GM18951 (cell line): Measurements from ENCODE around the gene IQCB1.
"Not testable (repeated sequence)": the region's sequence is repeated elsewhere in the genome, so short reads cannot be mapped to it uniquely, and the experiment has no call there.

Experiments used
- POLR2A ChIP-seq: IDR thresholded peaks from 4 replicates; pipeline ENCODE4 v1.6.1; 2011; ENCODE audit warnings: mild to moderate bottlenecking; ENCODE audit not compliant: insufficient read length, insufficient read depth; ENCODE audit errors: extremely low read depth
- in situ Hi-C: fragments of 300-500 bp; cut with MboI; formaldehyde crosslinking; loops from one replicate; pipeline ENCODE4 v1.12.0; 2022; ENCODE audit warnings: low sequenced_read_pairs, mixed read lengths, inconsistent platforms; ENCODE audit not compliant: unreplicated experiment

IQCB1 gene, protein sequence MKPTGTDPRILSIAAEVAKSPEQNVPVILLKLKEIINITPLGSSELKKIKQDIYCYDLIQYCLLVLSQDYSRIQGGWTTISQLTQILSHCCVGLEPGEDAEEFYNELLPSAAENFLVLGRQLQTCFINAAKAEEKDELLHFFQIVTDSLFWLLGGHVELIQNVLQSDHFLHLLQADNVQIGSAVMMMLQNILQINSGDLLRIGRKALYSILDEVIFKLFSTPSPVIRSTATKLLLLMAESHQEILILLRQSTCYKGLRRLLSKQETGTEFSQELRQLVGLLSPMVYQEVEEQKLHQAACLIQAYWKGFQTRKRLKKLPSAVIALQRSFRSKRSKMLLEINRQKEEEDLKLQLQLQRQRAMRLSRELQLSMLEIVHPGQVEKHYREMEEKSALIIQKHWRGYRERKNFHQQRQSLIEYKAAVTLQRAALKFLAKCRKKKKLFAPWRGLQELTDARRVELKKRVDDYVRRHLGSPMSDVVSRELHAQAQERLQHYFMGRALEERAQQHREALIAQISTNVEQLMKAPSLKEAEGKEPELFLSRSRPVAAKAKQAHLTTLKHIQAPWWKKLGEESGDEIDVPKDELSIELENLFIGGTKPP

DNA sequence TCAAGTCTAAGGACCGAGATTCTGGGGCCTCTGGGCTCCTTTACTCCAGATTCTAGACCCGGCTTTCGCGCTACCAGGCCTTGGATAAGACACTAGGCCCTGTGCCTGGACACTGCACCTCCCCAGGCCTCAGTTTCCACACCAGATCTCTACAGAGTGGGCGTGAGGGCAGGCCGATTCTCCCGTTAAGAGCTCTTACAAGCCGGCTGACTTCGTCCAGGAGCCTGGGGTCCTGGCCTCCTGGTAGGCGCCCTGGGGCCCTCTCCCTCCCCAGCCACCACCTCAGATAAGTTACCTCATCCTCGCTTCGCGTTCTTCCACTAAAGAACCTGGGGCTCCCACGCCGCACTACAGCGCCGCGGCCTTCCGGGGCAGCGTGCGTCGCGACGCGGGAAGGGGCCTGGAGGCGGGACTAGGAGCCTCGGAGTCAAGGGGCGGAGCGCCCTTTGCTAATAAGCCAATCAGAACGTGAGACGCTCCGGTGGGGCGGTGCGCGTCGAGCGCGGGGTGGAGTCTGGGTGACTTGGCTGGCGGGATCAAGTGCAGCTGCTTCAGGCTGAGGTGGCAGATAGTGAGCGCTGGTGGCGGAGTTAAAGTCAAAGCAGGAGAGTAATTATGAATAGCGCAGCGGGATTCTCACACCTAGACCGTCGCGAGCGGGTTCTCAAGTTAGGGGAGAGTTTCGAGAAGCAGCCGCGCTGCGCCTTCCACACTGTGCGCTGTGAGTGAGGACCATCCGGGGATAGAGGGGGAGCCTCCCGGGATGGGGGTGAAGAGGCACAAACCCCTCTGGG is at the start of gene IQCB1, which contains the start of gene EAF2:
Gene IQCB1 (minus strand): TSS at position 390 of the 794 bp plus-strand sequence. CDS start 6,100 bp downstream, outside the sequence.
Gene EAF2 (plus strand): TSS at position 539 of the 794 bp plus-strand sequence. CDS start 77 bp downstream, at position 616.
- in situ Hi-C loops, result no loop called here
- TF ChIP-seq POLR2A, result peak; percentile 97

DNA sequence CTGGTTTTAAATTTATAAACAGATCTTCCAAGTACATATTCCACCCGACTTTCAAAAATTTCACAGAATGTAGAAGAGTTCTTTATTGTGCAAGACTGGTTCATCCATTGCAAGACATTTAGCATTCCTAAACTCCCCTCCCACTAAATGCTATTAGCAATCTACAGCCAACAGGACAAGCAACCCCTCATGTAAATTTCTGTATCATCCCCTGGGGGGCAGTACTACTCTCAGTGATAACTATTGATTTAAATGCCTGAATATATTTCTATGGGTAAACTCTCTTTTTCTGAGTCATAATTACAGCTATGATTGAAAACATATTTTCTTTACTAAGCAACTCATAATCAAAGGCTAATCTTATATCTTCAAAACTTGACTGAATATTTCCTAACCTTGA is 48.6 kb upstream of the IQCB1 start:
- TF ChIP-seq POLR2A, result no peak
- in situ Hi-C loops, result no loop called here

DNA sequence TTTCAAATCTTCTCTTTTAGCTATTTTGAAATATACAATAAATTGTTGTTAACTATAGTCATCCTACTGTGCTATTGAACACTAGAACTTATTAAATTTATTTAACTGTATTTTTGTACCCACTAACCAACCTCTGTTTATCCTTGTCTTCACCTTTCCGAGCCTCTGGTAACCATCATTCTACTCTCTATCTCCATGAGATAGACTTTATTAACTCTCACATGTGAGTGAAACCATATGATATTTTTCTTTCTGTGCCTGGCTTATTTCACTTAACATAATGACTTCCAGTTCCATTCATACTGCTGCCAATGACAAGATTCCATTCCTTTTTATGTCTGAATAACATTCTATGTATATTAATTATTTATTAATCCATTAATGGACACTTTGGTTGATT is 43.6 kb upstream of the IQCB1 start:
- in situ Hi-C loops, result no loop called here
- no peak for TF ChIP-seq POLR2A

DNA sequence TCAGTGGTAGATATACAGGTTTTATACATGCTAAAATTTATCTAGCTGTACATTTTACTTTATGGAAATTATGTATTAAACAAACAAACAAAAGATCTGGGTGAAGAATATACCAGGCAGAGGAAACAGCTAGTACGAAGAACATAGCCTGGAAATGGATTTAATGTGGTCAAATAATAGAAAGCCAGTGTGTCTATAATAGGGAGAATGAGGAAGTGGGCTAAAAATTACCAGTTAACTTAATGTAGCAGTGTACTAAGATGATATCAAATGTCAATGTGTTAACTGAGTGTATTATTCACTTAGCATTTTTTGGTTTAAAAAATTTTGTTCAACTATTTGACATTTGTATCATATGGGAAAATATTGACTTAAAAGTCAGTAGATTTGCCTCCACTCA is 36.6 kb upstream of the IQCB1 start:
- in situ Hi-C loops, result no loop called here
- TF ChIP-seq POLR2A, result no peak

DNA sequence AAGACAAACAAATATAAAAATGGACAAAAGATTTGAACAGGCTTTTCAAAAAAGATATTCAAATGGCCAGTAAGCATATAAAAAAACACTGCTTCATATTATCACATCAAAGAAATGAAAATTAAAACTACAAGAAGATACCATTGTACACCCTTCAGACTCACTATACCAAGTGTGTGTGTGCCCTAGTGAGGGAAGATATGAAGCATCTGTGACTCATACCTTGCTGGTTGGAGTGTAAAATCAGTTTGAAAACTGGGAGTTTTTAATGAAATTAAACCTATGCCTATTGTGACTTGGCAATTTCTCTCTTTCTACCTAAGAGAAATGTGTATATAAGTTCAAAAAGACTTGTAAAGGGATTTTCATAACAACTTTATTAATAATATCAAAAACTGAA is 35.9 kb upstream of the IQCB1 start:
- TF ChIP-seq POLR2A, result no peak

DNA sequence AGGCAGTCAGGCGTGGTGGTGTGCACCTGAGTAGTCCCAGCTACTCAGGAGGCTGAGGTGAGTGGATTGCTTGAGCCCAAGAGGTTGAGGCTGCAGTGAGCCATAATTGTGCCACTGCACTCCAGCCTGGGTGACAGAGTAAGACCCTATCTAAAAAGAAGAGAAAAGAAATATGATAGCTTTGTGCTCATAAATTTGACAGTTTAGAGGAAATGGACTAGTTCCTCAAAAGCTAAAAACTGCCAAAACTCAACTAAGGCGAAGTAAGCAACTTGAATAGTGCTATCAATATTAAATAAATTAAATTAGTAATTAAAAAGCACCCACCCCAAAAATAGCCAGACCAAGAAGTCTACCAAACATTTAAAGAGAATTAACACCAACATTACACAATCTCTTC is 34.9 kb upstream of the IQCB1 start:
- in situ Hi-C loops, result no loop called here
- TF ChIP-seq POLR2A, result no peak

More for the DNA sequence above, 35.9 kb upstream of the IQCB1 start:
- in situ Hi-C loops, result no loop called here

DNA sequence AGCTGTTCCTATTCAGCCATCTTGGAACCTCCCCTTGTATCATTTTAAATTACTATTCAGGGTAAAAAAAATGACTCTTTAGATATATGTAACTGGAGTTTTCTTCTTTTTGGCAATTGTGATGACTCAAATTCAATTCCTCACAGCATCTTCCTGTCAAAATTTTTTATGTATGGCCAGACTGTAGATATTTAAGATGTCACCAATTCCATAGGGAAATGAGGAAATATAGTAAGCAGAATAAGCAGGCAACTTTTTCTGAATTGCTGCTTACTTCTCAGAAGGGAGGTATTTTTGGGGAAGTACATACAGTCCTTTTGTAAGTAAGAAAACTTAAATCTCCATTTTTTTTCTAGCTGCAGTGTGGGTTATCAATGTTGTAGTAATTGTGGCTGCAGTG is 28.9 kb upstream of the IQCB1 start:
- TF ChIP-seq POLR2A, result no peak
- in situ Hi-C loops, result no loop called here

DNA sequence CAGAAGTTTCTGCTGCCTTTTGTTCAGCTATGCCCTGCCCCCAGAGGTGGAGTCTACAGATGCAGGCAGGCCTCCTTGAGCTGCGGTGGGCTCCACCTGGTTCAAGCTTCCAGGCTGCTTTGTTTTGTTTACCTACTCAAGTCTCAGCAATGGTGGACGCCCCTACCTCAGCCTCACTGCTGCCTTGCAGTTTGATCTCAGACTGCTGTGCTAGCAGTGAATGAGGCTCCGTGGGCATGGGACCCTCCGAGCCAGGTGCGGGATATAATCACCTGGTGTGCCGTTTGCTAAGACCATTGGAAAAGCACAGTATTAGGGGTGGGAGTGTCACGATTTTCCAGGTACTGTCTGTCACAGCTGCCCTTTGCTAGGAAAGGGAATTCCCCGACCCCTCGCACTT is 28.4 kb upstream of the IQCB1 start:
- in situ Hi-C loops, result not testable (repeated sequence)

DNA sequence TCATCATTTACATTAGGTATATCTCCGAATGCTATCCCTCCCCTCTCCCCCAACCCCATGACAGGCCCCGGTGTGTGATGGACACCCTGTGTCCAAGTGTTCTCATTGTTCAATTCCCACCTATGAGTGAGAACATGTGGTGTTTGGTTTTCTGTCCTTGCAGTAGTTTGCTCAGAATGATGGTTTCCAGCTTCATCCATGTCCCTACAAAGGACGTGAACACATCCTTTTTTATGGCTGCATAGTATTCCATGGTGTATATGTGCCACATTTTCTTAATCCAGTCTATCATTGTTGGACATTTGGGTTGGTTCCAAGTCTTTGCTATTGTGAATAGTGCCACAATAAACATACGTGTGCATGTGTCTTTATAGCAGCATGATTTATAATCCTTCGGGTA is 22.9 kb upstream of the IQCB1 start:
- in situ Hi-C loops, result loop anchor here (5.0 kb wide), 1 partner anchor 665 kb away; no protein-coding TSS in a partner anchor

DNA sequence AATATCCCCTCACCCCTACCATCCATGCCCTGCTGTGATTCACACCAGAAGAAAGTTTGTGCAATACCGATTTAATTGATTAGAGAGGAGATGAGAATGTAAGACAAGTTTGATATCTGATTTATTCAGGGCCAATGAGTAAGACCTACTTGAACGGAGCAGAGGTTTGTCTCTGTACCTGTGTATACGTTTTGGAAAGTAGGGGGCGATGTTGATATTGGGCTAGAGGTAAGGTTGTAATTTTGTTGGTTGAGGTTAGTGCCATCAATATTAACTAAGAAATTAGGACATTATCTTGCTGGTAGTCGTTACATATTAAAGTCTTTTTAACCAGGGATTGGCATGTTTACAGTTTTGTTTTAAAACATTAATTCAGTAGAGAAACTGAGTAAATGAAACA is 20.7 kb upstream of the IQCB1 start:
- no peak for TF ChIP-seq POLR2A
- in situ Hi-C loops, result loop anchor here (5.0 kb wide), 1 partner anchor 663 kb away; no protein-coding TSS in a partner anchor

DNA sequence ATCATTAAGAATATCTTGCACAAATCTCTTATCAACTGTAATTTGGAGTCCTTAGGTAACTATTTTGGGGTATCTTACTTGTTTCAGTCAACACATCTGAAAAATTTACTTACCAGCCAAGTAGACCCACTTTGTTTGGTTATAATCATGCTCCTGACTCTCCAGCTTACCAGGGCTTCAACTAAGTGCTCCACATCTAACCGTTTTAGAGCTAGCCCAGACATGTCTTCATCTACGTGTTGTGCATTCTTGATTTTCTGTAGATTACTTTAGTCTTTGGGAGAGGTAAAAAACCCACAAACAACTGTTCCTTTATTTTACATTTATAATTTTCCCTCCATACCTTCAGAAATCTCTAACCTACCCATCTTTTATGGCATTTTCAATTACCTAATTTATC is 17.4 kb upstream of the IQCB1 start:
- TF ChIP-seq POLR2A, result no peak
- in situ Hi-C loops, result no loop called here

DNA sequence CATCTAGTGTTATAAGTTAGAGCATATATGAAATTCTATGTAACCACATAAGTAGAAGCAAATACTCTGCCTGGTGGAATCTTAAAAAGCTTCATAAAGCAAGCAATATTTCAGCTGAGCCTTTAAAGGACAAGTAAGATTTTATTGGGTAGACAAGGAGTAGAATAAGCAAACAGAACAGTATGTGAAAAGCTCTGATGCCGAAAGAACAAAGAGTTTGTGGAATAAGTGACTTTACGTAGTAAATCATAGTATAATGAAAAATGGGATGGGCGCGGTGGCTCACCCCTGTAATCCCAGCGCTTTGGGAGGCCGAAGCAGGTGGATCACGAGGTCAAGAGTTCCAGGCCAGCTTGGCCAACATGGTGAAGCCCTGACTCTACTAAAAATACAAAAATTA is 10.0 kb upstream of the IQCB1 start:
- no peak for TF ChIP-seq POLR2A
- in situ Hi-C loops, result no loop called here

DNA sequence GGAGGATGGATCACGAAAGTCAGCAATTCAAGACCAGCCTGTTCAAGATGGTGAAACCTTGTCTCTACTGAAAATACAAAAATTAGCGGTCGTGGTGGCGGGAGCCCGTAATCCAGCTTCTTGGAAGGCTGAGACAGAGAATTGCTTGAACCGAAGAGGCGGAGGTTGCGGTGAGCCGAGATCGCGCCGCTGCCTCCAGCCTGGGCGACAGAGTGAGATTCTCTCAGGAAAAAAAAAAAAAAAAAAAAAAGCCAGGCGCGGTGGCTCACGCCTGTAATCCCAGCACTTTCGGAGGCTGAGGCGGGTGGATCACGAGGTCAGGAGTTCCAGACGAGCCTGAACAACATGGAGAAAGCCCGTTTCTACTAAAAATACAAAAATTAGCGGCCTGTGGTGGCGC is 5.1 kb upstream of the IQCB1 start:
- no peak for TF ChIP-seq POLR2A
- in situ Hi-C loops, result no loop called here

DNA sequence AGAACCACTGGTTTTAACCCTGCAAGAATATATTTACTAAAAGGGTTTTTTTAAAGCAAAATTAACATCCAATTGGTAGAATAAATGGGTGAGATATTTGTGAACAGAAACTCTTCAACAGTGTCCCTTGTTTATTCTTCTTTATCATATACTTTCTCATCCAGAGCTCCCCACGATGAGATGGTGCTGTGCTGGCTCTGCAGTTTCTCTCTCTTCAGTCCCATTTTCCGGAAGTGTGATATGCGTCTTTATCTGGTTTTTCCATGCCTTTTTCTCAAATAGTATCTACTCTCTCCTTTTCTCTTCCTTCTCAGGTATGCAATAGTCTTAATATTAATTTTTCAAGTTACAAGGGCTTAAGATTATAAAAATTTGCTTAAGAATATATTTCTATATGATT is 1.6 kb upstream of the IQCB1 start:
- TF ChIP-seq POLR2A, result no peak
- in situ Hi-C loops, result no loop called here

DNA sequence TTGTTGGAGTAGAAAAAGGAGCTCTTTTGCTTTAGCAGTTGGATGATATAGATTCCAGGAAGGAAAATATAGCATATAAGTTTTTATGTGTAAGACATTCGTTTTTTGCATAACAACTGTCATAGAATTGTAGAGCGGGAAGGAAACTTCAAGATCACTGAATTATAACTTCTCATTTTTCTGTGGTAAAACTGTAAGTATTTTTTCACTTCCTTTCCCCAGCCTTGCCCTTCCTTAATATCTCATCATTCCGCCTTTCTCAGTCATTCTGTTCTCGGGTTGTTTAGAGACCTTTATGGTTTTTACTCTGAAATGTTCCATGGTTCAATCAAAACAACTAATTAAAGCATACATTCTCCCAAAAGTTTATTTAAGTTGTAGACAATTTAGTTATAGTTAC is 1.2 kb upstream of the IQCB1 start:
- in situ Hi-C loops, result no loop called here
- no peak for TF ChIP-seq POLR2A
